Endothelial cell of umbilical vein (primary cell): ENCODE data around the gene ST6GALNAC6. TPM values are rescaled to one million over a fixed set of nuclear protein-coding genes. Genes with fewer than 3 reads are reported as not detected.

Source experiments
- BruUV-seq: library from RNA; stranded (reverse); fragments of 400-500 nt; replicated peaks from 2 replicates; lab custom pipeline; 2021; lab: Mats Ljungman, UMichigan
- CTCF ChIA-PET: fragments of 300-600, 350-600 bp; sonication (Branson Sonifier 250); formaldehyde crosslinking; loops from one replicate; lab custom pipeline; 2021; ENCODE audit warnings: antibody characterized with exemption, inconsistent platforms; lab: Charles Lee
- POLR2A ChIA-PET: fragments of 300-600, 350-600 bp; sonication (Branson Sonifier 250); formaldehyde crosslinking; loops from one replicate; lab custom pipeline; 2021; ENCODE audit warnings: antibody characterized with exemption, inconsistent platforms; lab: Charles Lee
- DNase-seq: peaks from one replicate; pipeline ENCODE4 v3.0.0-alpha.2; 2011; ENCODE audit warnings: low read depth, low spot score
- FAIRE-seq: peaks from 2 replicates; lab custom pipeline; 2011; peaks lifted over from hg19 to GRCh38; lab: Jason Lieb, UNC
- H2AFZ ChIP-seq: 2 replicates; pipeline ENCODE4 v1.6.0; 2012; ENCODE audit warnings: low read depth, low read length, control low read depth, inconsistent platforms
- H3K27ac ChIP-seq: 2 replicates; pipeline ENCODE4 v1.5.1; 2011; ENCODE audit warnings: low read depth, mild to moderate bottlenecking, control low read depth, low read length, moderate library complexity; ENCODE audit not compliant: insufficient read depth
- H3K27me3 ChIP-seq, 2 experiments: 2 replicates each; pipeline versions ENCODE4 v1.6.0 to v1.6.1; 2011; ENCODE audit warnings: low read length in 2 of 2, mixed read lengths in 1 of 2; ENCODE audit not compliant: control insufficient read depth in 2 of 2, insufficient read depth in 2 of 2
- H3K36me3 ChIP-seq, 2 experiments: 2 replicates in 1 of 2; 3 replicates in 1 of 2; pipeline ENCODE4 v1.5.1; 2011; ENCODE audit warnings: low read length in 2 of 2, mild to moderate bottlenecking in 1 of 2, moderate library complexity in 1 of 2; ENCODE audit not compliant: control insufficient read depth in 2 of 2, insufficient read depth in 2 of 2; ENCODE audit errors: extremely low read depth in 1 of 2
- H3K4me1 ChIP-seq: 3 replicates; pipeline ENCODE4 v1.5.1; 2011; ENCODE audit warnings: mild to moderate bottlenecking, low read length; ENCODE audit not compliant: control insufficient read depth, insufficient read depth; ENCODE audit errors: extremely low read depth
- H3K4me2 ChIP-seq: 2 replicates; pipeline ENCODE4 v1.6.1; 2011; ENCODE audit warnings: low read length, control low read depth, mixed read lengths; ENCODE audit not compliant: insufficient read depth
- H3K4me3 ChIP-seq, 3 experiments: fragments of 200-600 bp in 1 of 3; sonication (generic), shearing (Covaris generic) in 1 of 3; replicated peaks in 1 of 3; 2 replicates each; pipeline ENCODE4 v1.5.1; 2011 to 2016; ENCODE audit warnings: control low read depth in 3 of 3, low read length in 3 of 3, mild to moderate bottlenecking in 2 of 3, inconsistent platforms in 1 of 3, low read depth in 1 of 3, moderate library complexity in 1 of 3; ENCODE audit not compliant: insufficient read depth in 1 of 3
- H3K79me2 ChIP-seq: 2 replicates; pipeline ENCODE4 v1.6.0; 2012; ENCODE audit warnings: low read length, inconsistent platforms; ENCODE audit not compliant: control insufficient read depth, insufficient read depth
- H3K9ac ChIP-seq: replicated peaks from 2 replicates; pipeline ENCODE3; 2011; ENCODE audit warnings: low read length, control low read depth; ENCODE audit not compliant: insufficient read depth; ENCODE audit errors: extremely low read depth
- H3K9me1 ChIP-seq: replicated peaks from 3 replicates; pipeline ENCODE4 v1.6.0; 2011; ENCODE audit warnings: mild to moderate bottlenecking, low read length; ENCODE audit not compliant: control insufficient read depth, insufficient read depth; ENCODE audit errors: extremely low read depth
- H3K9me3 ChIP-seq: replicated peaks from 2 replicates; pipeline ENCODE4 v1.5.1; 2012; ENCODE audit warnings: low read length, inconsistent platforms; ENCODE audit not compliant: control insufficient read depth, insufficient read depth
- H4K20me1 ChIP-seq: replicated peaks from 2 replicates; pipeline ENCODE3; 2011; ENCODE audit warnings: mild to moderate bottlenecking, low read length; ENCODE audit not compliant: control insufficient read depth, insufficient read depth; ENCODE audit errors: extremely low read depth
- EZH2 ChIP-seq: IDR thresholded peaks from 2 replicates; pipeline ENCODE4 v1.6.1; 2012; ENCODE audit warnings: borderline replicate concordance, low read depth, mild to moderate bottlenecking, moderate library complexity, low read length, inconsistent platforms; ENCODE audit not compliant: severe bottlenecking
- JUN ChIP-seq: IDR thresholded peaks from 2 replicates; pipeline ENCODE4 v1.6.1; 2011; ENCODE audit warnings: borderline replicate concordance, low read depth; ENCODE audit not compliant: insufficient read length, insufficient read depth
- POLR2AphosphoS5 ChIP-seq: IDR thresholded peaks from 2 replicates; pipeline ENCODE4 v1.6.1; 2012; ENCODE audit warnings: low read depth, mild to moderate bottlenecking, control low read depth, low read length, moderate library complexity; ENCODE audit not compliant: insufficient read depth
- dilution Hi-C: fragments of 300-500 bp; cut with MboI; formaldehyde crosslinking; loops from one replicate; pipeline ENCODE4 v1.15.0; 2019; ENCODE audit warnings: low sequenced_read_pairs; ENCODE audit not compliant: extremely low pct_ligation_motif_present
- intact Hi-C: fragments of 100-400 bp; cut with micrococcal nuclease; formaldehyde crosslinking; loops from one replicate; pipeline ENCODE4 v1.10.0; 2022
- polyA plus RNA-seq, 4 experiments: library from polyadenylated mRNA; depleted of rRNA in 3 of 4; stranded (reverse) in 3 of 4; unstranded in 1 of 4; fragments of >200 nt; gene quantifications; 2 replicates each; pipeline versions ENCODE4 v1.2.1 to v1.2.3, GENCODE V29; 2011 to 2012; ENCODE audit warnings: missing spikeins in 1 of 4
- total RNA-seq: library from RNA; stranded (reverse); gene quantifications from 2 replicates; pipeline ENCODE4 v1.2.3, GENCODE V29; 2021

ST6GALNAC6 gene
- total and polyA plus RNA-seq, 2 donors (not counting 3 experiments of a cell fraction or from before 2014, with no cell fraction given), result 43.0 to 78.9 TPM

GRCh38 chr9:127941062-127941960, 41.9 kb upstream of the ST6GALNAC6 start:
- no peak for FAIRE-seq
- H3K27ac ChIP-seq, result no peak overlapping the region

GRCh38 chr9:127940593-127940992, 41.2 kb upstream of the ST6GALNAC6 start:
- Histone ChIP-seq H3K4me1 (peaks cover 21% of the 10 kb centered on the region), H3K9me1 (no peaks in the 10 kb centered on the region), H3K4me2 (no peak overlapping the region), H3K36me3 (peaks cover 0 to 5% of the 10 kb centered on the region in 2 experiments), H3K27ac (no peak overlapping the region), H3K9ac (no peak overlapping the region), H3K27me3 (no peaks in the 10 kb centered on the region), H3K4me3 (no peak overlapping the region), H3K79me2 (peaks cover 19% of the 10 kb centered on the region), H2AFZ (no peak overlapping the region), H3K9me3 (no peaks in the 10 kb centered on the region), H4K20me1 (no peaks in the 10 kb centered on the region)
- DNase-seq (no peak), FAIRE-seq (no peak)
- TF ChIP-seq POLR2AphosphoS5, result no peak
- TF ChIP-seq JUN, result no peak
- ChIA-PET CTCF (interaction anchor here (1.8 to 6.5 kb wide), 5 partner anchors 10 to 97 kb away, joined by 5 to 203 read pairs (median 10); partner anchors contain the start of genes EEIG1 and PIP5KL1), POLR2A (no interaction called here)
- intact Hi-C loops, result no loop called here
- dilution Hi-C loops, result no loop called here
- BruUV-seq, result no TSS peak

More at GRCh38 chr9:127941062-127941960, 41.9 kb upstream of the ST6GALNAC6 start:
- H3K9me3 ChIP-seq, result no peaks in the 10 kb centered on the region
- H3K9me1 ChIP-seq, result no peaks in the 10 kb centered on the region
- dilution Hi-C loops, result no loop called here
- POLR2A ChIA-PET, result no interaction called here
- H3K4me2 ChIP-seq, result no peak overlapping the region
- no peak overlapping the region for H2AFZ ChIP-seq
- H3K36me3 ChIP-seq, result peaks cover 0 to 5% of the 10 kb centered on the region in 2 experiments
- H3K9ac ChIP-seq, result no peak overlapping the region
- CTCF ChIA-PET, result interaction anchor here (1.2 to 6.5 kb wide), 9 partner anchors 11 to 176 kb away, joined by 3 to 203 read pairs (median 10); partner anchors contain the start of genes EEIG1 and PIP5KL1
- no TSS peak for BruUV-seq
- peaks cover 12% of the 10 kb centered on the region for H3K79me2 ChIP-seq
- peaks cover 15% of the 10 kb centered on the region for H3K4me1 ChIP-seq
- no peak for DNase-seq
- H4K20me1 ChIP-seq, result no peaks in the 10 kb centered on the region
- no peaks in the 10 kb centered on the region for H3K27me3 ChIP-seq
- no peak for TF ChIP-seq EZH2
- intact Hi-C loops, result no loop called here
- no peak overlapping the region for H3K4me3 ChIP-seq
